ENCODE data around the gene PNMA1. TPM values are rescaled to one million over a fixed set of nuclear protein-coding genes. Genes with fewer than 3 reads are reported as not detected.
A peak's percentile ranks its signal among the peaks of the same experiment; 100 is the strongest.

Gene PNMA1
- total RNA-seq, 1 donor, result 31.1 TPM

GRCh38 chr14:73754911-73755360 lies 40.8 kb upstream of the PNMA1 start:
- DNase-seq (ENCODE audit: low read depth), result peak; percentile 80

DNA sequence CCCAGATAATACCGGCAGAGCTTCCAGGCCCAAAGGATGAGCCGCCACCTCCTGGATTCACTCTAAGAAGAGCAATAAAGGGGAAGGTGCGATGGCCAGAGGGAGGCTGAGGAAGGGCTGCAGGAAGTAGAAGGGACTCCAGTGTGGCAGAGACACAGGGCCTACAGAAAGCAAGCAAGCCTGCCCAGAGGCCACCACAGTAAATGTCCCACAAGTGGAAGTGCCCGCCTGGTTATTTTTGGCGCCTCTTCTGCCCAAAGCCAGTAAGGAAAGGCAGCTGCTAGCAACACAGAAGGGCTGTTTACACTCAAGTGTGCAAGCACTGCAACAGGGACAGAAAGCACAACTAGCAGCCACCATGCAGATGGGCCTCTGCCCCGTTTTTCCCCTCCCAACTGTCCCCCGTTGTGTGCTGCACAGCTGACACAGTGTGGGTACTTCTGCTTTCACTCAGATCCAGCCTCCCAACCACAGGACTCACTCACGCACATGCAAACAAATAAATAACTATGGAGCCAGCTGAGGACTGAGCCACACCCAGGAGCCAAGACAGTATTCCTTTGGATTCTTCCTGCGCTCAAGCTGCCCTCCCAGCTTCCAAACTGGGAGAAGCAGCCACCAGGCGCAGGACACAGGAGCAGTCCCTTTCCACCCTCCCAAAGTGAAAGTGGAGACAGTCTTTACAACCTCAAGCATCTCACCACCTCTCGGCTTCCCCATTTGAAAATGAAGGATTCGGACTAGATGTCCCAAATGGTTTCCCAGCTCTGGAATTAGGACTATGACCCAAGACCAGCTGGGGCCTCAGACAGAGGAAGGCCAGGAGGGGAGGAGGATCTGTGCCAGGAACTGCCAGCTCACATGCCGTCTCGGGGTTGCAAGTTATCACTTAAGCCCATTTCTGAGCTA lies 40.0 kb upstream of the PNMA1 start:
- no peak for TF ChIP-seq CTCF (IDR thresholded peaks at IDR 0.05; ENCODE audit: insufficient read depth, low read depth, low read length)
- peak; percentile 81 for DNase-seq (ENCODE audit: low read depth)
- peak overlapping the region; percentile 43 for H3K4me3 ChIP-seq (ENCODE audit: low read depth, low read length)

More at GRCh38 chr14:73754911-73755360, 40.8 kb upstream of the PNMA1 start:
- TF ChIP-seq CTCF (IDR thresholded peaks at IDR 0.05; ENCODE audit: insufficient read depth, low read depth, low read length), result no peak
- H3K4me3 ChIP-seq (ENCODE audit: low read depth, low read length), result peak overlapping the region; percentile 43

DNA sequence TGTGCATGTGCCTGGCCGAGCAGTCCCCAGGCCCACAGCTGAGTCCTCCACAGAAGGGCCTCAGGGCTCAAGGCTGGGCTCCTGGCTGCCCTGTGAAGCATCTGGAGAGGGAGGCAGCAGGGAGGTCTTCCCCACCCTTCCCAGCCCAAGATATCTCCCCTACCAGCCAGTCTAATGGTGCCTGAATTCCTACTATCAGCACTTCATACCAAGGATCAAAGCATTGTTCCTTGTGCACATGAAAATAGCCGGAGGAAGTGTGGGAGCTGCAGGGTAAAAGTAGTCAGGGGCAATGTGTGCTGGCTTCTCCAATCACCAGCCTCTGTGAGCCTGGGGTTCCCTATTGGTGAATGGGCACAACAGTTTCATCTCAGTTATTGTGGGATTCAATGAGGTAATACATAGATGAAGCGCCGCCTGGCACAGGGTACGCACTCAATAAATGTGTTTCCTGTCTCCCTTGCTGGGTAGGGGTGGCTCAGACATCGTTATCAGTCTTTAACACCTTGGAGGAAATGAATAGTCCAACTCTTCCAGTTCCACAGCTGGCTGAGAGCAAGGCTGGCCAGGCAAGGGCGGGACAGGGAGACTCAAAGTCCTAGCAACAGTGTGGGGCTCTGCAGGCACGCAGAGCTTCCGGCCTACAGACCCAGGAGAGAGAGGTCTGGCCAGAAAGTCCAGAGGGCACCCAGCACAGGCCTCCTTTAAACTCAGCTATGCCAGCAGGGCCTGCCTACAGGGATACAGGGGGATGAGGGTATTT lies 39.1 kb upstream of the PNMA1 start:
- H3K4me3 ChIP-seq (ENCODE audit: low read depth, low read length), result no peak overlapping the region
- TF ChIP-seq CTCF (IDR thresholded peaks at IDR 0.05; ENCODE audit: insufficient read depth, low read depth, low read length), result no peak
- peak; percentile 77 for DNase-seq (ENCODE audit: low read depth)

DNA sequence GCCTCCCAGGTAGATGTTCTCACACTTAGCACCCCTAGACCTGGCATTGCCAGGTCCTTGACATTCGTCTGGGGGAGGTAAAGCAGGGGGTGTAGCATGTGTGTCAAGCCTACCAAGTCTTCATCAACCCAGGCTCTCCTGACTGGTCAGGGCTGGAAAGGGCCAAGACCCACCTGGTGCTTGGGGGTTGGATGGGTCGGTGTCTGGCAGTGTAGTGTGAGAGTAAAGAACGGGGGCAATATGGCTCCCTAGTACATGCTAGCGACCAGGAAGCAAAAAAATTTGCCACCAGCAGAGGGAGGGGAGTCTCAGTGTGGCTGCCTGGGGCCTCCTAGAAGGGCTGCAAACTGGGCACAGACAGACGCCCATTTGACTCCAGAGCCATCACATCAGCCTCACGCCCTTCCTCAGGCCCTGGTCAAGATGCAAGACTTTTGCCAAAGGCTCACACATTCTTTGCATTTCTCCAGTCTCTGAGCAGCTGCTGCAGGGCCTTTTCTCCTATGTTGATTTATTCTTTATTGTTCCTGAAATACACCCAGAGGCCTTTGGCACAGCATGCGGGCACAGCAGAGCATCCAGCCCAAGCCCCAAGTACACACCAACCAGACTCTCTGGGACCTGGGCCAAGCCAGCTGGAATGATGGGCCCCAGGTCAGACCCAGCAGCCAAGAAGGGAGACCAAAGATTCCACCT lies 38.3 kb upstream of the PNMA1 start:
- H3K4me3 ChIP-seq (ENCODE audit: low read depth, low read length), result no peak overlapping the region
- DNase-seq (ENCODE audit: low read depth), result peak; percentile 58

DNA sequence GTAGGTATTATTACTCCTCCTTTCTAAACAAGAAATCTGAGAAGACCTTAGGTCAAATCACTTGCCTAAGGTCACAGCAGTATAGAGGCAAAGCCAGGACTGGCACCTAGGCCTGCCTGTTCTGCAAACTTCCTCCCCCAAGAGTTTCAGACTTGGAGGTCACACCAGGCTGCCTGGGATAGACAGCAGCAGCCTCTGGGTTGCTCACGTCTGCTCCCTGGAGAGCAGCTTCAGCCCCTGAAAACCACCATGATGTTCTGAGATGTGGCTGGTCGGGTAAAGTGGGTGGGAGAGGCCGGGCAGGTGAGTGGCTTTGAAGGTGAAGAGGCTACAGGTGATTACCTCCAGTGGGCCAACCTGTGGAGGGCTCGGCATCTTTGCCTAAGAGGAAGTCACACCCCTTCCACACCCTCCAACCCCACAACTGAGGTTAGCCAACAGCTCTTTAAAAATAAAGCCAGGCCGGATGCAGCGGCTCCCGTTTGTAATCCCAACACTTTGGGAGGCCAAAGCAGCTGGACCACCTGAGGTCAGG lies 37.0 kb upstream of the PNMA1 start:
- no peak for DNase-seq (ENCODE audit: low read depth)
- no peak for TF ChIP-seq CTCF (IDR thresholded peaks at IDR 0.05; ENCODE audit: insufficient read depth, low read depth, low read length)
- H3K4me3 ChIP-seq (ENCODE audit: low read depth, low read length), result no peak overlapping the region

More for the DNA sequence above, 38.3 kb upstream of the PNMA1 start:
- peak; percentile 33 for TF ChIP-seq CTCF (IDR thresholded peaks at IDR 0.05; ENCODE audit: insufficient read depth, low read depth, low read length)

- DNase-seq (ENCODE audit: low read depth), result no peak
- no peak overlapping the region for H3K4me3 ChIP-seq (ENCODE audit: low read depth, low read length)
- TF ChIP-seq CTCF (IDR thresholded peaks at IDR 0.05; ENCODE audit: insufficient read depth, low read depth, low read length), result no peak
These were observed 36.3 kb upstream of the PNMA1 start for GRCh38 chr14:73750531-73750901.
